ENCODE data around the gene RAP1A.

Gene RAP1A

DNA sequence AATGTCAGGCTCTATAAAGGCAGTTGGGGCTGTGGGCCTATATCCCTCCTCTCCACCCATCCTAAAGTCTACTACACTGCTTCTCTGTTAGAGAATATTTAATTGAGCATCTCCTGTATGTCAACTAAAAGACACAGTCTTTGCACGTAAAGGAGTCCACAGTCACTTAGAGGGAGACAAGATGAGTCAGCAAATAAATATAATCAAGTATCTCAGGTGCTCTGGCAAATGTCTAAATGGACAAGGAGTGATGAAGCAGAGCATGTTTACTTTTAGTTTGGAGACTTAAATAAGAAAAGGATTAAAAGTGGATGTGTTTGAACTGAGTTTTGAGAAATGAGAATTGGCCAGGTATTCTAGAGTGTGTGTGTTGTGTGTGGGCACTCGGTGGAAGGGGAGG is 41.8 kb upstream of the RAP1A start:
- TF ChIP-seq, protein P1, sequence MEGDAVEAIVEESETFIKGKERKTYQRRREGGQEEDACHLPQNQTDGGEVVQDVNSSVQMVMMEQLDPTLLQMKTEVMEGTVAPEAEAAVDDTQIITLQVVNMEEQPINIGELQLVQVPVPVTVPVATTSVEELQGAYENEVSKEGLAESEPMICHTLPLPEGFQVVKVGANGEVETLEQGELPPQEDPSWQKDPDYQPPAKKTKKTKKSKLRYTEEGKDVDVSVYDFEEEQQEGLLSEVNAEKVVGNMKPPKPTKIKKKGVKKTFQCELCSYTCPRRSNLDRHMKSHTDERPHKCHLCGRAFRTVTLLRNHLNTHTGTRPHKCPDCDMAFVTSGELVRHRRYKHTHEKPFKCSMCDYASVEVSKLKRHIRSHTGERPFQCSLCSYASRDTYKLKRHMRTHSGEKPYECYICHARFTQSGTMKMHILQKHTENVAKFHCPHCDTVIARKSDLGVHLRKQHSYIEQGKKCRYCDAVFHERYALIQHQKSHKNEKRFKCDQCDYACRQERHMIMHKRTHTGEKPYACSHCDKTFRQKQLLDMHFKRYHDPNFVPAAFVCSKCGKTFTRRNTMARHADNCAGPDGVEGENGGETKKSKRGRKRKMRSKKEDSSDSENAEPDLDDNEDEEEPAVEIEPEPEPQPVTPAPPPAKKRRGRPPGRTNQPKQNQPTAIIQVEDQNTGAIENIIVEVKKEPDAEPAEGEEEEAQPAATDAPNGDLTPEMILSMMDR (IDR thresholded peaks at IDR 0.05; ENCODE audit: low read depth, low read length): no peak
- no peaks in the 10 kb centered on the region for H3K9me3 ChIP-seq
- H3K4me1 ChIP-seq: peaks cover 12% of the 10 kb centered on the region; the same call in 1 of the 2 replicates
- no peak overlapping the region for H3K4me3 ChIP-seq (ENCODE audit: low read depth, low read length)
- DNase-seq: no peak
- no peaks in the 10 kb centered on the region for H3K36me3 ChIP-seq
- no peaks in the 10 kb centered on the region for H3K27me3 ChIP-seq

DNA sequence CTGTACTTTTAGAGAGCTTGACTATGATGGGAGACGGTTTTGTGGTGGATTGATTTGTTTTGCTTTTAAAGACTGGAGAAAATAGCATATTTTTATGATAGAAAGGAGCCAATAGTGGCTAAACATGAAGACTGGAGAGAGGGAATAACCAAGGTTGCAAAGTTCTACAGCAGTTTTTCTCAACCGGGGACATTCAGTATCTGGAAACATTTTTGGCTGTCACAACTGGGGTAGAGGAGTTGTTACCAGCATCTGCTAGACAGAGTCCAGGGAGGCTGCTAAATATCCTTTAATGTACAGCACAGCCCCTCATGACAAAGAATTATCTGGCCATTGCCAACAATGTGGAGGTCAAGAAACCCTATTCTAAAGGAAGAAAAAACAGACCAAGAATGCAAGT is 38.4 kb upstream of the RAP1A start:
- Histone ChIP-seq H3K4me1 (peaks cover 12% of the 10 kb centered on the region; the same call in 1 of the 2 replicates), H3K4me3 (ENCODE audit: low read depth, low read length) (no peak overlapping the region), H3K36me3 (no peaks in the 10 kb centered on the region), H3K27me3 (no peaks in the 10 kb centered on the region), H3K9me3 (no peaks in the 10 kb centered on the region)
- TF ChIP-seq, protein P1 (IDR thresholded peaks at IDR 0.05; ENCODE audit: low read depth, low read length): no peak
- no peak for DNase-seq

DNA sequence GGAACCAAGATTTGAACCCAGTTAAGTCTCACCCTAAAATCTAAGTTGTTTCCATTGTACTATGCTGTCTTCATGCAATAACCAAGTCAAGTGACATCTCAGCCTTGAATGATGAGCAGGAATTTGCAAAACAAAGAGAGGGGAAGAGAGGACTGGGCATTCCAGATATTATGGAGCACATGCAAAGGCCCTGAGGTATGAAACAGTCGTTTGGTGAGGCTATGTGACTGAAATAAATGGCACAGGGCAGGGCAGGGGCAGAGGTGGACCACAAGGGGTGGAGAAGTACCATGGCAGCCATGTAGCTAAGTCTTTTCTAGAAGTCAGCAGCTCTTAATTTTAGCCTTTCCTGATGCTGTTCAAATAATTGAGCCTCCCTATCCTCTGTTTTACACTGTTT is 37.6 kb upstream of the RAP1A start:
- no peak for DNase-seq
- H3K9me3 ChIP-seq: no peaks in the 10 kb centered on the region
- TF ChIP-seq, protein P1 (IDR thresholded peaks at IDR 0.05; ENCODE audit: low read depth, low read length): no peak
- peaks cover 6% of the 10 kb centered on the region; the same call in 1 of the 2 replicates for H3K4me1 ChIP-seq
- H3K27me3 ChIP-seq: no peaks in the 10 kb centered on the region
- no peaks in the 10 kb centered on the region for H3K36me3 ChIP-seq
- H3K4me3 ChIP-seq (ENCODE audit: low read depth, low read length): no peak overlapping the region

DNA sequence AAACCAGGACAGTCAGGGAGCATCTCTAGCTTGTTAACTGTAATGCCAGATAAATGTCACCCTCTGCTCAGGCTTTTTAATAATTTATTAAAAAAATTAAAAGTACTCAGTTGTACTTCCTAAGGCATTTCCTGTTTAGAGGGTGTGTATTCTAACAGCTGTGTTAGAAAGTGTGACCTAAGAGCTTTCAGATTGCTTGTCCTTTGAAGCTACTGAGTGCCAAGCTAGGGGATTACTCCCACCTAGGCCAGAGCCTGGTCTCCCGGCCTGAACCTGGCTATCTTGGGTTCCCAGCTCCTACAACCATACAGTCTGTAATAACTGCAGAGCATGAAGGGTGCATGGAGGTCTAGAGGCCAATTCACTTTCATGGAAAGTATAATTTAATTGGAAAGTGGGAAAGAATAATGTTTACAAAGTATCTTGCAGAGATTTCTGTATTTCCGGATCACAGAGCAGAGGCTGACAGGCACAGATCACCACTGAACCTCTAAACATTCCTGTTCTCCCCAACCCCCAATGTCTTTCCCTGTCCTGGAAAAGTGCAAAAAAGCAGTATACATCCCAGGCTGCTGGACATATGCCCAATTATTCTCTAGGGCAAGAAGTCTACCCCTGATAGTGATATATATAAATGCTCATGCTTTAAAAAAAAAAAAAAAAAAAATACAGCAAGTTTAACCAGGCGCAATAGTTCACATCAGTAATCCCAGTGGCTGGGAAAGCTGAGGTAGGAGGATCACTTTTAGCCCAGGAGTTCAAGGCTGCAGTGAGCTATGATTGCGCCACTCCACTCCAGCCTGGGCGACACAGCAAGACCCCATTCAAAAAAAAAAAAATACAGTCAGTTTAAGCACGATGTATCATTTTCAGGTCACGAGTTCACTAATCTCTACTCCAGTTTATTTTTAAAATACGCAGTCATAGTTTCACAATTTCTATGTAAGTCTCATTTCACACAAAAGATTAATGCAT is 36.7 kb upstream of the RAP1A start:
- no peaks in the 10 kb centered on the region for H3K27me3 ChIP-seq
- TF ChIP-seq, protein P1 (IDR thresholded peaks at IDR 0.05; ENCODE audit: low read depth, low read length): no peak

DNA sequence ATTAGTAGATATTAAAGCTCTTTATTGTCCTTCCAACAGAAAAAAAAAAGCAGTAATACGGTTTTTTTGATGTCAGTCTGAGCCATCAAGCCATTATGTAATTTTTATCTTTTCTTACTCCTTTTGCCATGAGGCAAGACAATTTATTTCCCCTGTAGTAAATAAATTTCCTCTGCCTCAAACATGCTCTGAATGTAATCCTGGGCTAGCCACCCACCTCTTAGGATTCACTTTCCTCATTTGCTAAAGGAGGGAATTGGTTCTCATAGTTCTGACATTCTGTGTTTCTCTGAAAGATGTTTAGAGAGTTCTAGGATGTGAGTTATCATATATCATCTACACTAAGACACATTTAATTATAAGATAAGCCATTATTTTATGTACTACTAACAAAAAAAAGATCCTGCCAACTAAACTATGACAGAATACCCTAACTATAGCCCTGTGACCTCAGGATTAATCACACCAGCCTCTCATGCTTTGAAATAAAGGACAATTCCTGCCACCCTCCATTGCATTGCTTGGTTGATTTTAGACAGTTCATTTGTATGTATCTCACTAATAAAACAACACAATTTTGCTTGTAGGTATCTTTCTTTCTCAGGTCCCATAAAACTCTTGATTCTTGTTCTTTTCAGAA is 34.0 kb upstream of the RAP1A start:
- no peak for DNase-seq
- Histone ChIP-seq H3K9me3 (no peaks in the 10 kb centered on the region), H3K36me3 (no peaks in the 10 kb centered on the region), H3K4me1 (no peaks in the 10 kb centered on the region), H3K27me3 (no peaks in the 10 kb centered on the region), H3K4me3 (ENCODE audit: low read depth, low read length) (no peak overlapping the region)
- TF ChIP-seq, protein P1 (IDR thresholded peaks at IDR 0.05; ENCODE audit: low read depth, low read length): no peak

More for the DNA sequence above, 36.7 kb upstream of the RAP1A start:
- no peaks in the 10 kb centered on the region for H3K9me3 ChIP-seq
- H3K4me3 ChIP-seq (ENCODE audit: low read depth, low read length): no peak overlapping the region
- H3K4me1 ChIP-seq: peaks cover 3% of the 10 kb centered on the region; the same call in 1 of the 2 replicates
- H3K36me3 ChIP-seq: no peaks in the 10 kb centered on the region
- no peak for DNase-seq

All from BE2C (cell line).